HG03159 (cell line): ENCODE data around the gene GSK3A.

Experiments
- ATAC-seq: cut with Tn5 transposase; IDR thresholded peaks from one replicate; pipeline ENCODE4 v1.9.1; 2021; ENCODE audit warnings: mild to moderate bottlenecking, moderate library complexity; ENCODE audit not compliant: unreplicated experiment

Gene GSK3A

DNA sequence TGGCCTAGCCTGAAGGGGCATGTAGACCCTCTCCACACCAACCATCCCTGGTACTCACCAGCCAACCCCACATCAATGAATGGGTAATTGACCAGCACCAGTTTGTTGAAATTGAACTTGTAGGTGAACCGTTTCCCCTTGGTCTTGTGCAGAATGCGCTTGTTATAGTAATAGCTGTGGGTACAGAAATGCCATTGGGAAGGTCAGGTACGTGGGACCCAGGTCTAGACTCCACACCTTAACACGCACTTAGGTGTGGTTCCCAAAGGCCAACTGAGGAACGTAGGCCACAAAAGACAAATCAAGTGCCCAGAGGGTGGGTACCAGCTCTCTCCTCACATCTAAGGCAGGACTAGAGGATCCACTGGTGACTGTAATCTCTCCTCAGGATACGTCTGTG, 7.4 kb upstream of the GSK3A start:
- ATAC-seq: no peak

- no peak for ATAC-seq
Observed at GRCh38 chr19:42249149-42249750, 6.8 kb upstream of the GSK3A start.

DNA sequence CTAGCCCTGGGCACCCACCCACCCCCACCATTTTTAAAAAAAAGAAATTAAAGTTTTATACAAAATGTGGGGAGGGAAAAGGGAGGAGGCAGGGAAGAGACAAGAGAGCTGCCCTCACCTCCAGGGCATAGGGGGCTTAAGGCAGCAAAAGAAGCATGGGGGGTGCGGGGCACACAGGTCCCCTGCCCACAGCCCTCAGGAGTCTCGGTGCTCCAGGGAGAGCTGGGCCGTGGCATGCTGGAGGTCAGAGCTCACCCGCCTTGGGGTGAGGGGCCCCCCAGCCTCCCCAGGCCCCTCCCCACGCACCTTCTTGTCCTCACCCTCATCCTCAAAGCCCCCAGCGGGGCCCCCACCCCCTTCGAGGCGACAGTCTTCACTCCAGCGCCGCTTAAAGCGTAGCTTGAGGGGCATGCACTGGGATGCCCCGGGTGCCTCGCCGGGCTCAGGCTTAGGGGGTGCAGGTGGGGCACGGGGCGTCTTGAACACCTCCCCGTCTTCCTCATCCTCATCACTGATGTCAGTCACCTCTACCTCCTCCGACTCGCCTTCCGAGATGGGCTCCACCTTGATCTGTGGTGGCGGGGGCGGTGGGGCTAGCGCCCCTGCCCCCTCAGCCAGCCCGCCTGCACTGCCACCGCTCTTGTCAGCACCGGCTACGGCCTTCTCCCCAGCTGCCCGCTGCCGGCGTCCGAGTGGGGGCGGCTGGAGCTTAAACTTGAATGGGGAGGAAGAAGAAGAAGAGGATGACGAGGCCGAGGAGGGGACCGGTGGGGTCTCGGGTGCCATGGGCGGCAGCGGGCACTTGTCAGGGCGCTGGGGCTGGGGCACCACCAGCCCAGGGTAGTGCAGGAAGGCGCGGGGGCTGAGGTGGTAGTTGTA, 6.1 kb upstream of the GSK3A start:
- no peak for ATAC-seq

DNA sequence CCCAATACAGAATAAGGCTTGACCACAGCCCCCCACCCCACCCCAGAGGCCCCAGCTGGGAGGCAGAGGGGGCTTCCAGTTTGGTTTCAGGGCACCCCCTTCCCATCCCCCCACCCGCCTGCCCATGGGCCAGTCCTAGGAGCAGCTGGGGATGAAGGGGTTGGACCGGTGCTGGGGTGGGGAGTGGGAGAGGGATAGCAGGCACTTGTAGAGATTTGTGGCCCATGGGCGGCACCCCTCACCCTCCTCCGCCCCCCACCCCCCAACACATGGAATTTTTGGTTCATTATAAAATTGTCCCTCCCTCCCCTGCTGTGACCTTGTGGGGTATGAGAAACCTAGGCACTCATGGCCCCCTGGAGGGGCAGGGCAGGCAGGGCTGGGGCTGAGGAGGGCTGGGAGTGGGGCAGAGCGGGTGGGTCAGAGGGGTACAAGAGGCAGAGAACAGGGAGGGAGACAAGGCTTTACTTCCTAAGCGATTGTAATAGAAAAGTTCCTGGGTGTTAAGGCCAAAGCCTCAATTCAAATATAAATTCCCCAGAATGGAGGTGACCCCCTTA, 5.3 kb upstream of the GSK3A start:
- no peak for ATAC-seq

DNA sequence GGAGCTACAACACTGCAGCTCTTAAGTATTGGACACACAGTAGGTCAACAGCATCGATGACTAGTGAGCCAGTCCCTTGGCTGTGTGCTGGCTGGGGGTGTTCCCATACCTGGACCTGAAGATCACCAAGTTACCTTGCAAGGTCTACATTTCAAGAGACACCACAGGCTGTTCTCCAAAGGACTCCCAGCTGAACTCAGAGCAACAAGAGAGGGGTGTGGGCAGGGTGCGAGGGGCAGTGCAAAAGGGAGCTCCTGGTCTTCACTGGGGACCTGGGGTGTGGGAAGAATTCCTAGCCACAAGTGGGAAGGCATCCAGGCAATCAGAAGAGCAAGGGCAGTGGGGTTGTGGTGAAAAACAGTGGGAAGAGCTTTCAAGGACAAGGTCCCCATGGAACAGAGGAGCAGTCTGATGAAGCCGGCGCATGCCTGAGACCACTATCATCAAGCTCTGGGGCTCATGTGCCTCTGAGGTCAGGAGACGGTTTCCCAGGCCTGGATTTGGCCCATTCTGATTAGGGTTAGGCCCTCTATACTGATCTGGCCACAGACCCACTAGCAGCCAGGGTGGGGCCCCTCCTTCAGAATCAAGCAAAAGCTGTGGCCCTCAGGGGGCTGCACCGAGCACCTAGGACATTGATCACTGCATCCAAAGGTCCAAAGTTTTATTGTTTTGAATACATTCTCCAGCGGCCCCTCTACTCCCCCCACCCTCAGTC, 4.7 kb upstream of the GSK3A start:
- no peak for ATAC-seq

- ATAC-seq: no peak
Observed at GRCh38 chr19:42246143-42246921, 3.9 kb upstream of the GSK3A start.

GRCh38 chr19:42245231-42245630, 2.8 kb upstream of the GSK3A start:
- no peak for ATAC-seq

DNA sequence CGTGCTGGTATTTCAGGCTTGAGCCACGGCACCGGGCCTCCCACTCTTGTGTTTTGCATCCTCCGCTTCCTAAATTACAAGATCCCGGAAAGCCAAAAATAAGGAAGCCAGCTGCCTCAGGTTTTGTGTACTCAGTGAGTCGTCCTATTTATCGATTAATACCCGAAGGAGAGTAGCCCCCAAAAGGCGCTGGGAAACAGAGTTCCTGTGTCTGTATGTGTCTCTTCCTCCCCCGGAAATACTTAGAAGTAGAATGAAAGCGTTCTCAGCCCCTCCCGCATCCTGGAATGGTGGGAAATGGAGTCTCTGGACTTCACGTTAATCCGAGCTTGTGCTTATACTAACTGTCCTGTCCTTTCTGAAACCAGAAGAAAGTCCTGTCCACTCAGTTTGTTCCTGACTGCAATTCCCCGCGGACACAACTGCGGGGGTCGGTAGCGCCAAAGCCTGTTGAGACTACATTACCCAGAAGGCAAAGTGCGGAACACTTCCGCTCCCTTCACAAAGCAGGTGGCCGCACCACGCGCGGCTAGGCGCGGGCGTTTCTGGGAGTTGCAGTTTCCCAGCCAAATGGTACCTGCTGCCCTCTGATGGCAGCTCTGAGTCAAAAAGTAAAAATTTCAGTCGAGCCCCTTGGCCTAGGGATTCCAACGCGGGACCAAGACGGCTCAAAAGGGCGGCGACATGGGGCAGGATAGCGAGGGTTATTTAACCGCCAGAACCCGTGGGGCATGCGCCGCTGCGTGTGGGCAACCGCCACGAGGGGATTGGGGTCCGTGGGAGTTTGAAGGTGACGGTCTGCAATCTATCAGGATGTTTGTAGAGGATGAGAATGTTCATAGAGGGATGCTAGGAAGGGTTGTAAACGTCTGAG, 2.2 kb upstream of the GSK3A start:
- peak; percentile 40 for ATAC-seq

GRCh38 chr19:42242069-42242511, 312 bp downstream of the GSK3A start:
- ATAC-seq: no peak

DNA sequence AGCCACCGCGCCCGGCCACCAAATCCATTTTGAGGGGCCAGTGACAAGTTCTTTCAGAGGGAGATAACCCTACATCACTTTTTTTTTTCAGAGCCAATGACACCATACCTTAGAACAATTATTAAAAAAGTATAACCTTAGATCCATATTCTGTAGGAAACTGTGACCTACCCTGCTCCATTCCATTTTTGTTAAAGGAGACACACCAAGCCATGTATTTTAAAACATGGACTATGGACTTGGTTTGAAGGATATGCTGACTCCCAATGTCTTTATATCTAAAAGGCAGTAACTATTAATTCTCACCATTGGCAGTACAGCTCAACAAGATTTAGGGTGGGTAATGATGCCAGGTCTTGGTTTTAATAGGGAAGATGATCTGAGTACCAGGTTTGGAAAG, 1.1 kb downstream of the GSK3A start:
- ATAC-seq: no peak

GRCh38 chr19:42239544-42240220, 2.7 kb downstream of the GSK3A start:
- no peak for ATAC-seq

GRCh38 chr19:42235181-42235580, 7.2 kb downstream of the GSK3A start:
- ATAC-seq: no peak

DNA sequence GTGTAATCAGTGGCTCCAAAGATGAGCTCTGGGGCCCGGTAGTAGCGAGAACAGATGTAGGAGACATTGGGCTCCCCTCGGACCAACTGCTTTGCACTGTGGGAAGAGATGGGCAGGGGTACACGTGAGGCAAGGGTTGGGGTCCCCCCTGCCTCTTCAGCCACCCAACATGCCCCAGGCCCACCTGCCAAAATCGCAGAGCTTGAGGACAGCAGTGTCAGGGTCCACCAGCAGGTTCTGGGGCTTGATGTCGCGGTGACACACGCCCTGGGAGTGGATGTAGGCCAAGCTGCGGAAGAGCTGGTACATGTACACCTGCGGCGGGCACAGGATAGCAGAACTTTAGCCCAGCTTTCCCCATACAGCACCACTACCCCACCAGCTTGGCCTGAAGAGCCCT, 8.0 kb downstream of the GSK3A start:
- no peak for ATAC-seq

GRCh38 chr19:42233678-42234292, 8.6 kb downstream of the GSK3A start:
- ATAC-seq: no peak

- ATAC-seq: no peak
Observed at GRCh38 chr19:42233106-42233505, 9.3 kb downstream of the GSK3A start.

- no peak for ATAC-seq
Observed at GRCh38 chr19:42232435-42232834, 10.0 kb downstream of the GSK3A start.

DNA sequence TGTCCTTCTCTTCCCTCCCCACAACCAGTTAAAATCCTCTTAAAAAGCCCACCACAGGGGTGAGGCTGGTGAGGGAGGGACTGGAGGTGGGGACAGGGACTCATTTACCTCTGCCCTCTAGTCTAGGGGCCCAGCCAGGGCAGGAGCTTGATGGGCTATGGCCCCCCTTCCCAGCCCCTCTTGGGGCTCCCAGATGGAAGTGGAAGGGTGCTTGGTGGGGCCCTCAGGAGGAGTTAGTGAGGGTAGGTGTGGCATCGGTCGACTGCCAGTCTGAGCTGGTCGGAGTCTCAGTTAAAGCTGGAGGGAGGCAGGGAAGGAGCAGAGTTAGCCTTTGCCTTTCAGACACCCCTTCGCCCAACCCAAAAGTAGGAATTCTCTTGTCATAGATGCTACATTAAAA, 11.8 kb downstream of the GSK3A start:
- no peak for ATAC-seq

GRCh38 chr19:42229855-42230351, 12.5 kb downstream of the GSK3A start:
- ATAC-seq: no peak
